SK-N-SH (cell line): ENCODE data around the gene HESX1.

Experiments used
- FOXM1 ChIP-seq: IDR thresholded peaks from 2 replicates; pipeline ENCODE4 v1.4.0; 2012; ENCODE audit warnings: low read depth, mild to moderate bottlenecking
- NFIC ChIP-seq: IDR thresholded peaks from 2 replicates; pipeline ENCODE4 v1.4.0; 2012; ENCODE audit warnings: borderline replicate concordance
- SIN3A ChIP-seq: IDR thresholded peaks from 2 replicates; pipeline ENCODE4 v1.6.1; 2012; ENCODE audit warnings: low read depth, mild to moderate bottlenecking, low read length, moderate library complexity, borderline replicate concordance
- TAF1 ChIP-seq: IDR thresholded peaks from 2 replicates; pipeline ENCODE4 v1.6.1; 2012; ENCODE audit warnings: low read depth, mild to moderate bottlenecking, low read length, moderate library complexity, borderline replicate concordance
- TF ChIP-seq, protein P1 (sequence below): fragments of 200-600 bp; sonication (generic); IDR thresholded peaks from 2 replicates; pipeline ENCODE4 v1.6.1; 2017; ENCODE audit warnings: antibody characterized with exemption, mild to moderate bottlenecking, moderate library complexity

DNA sequence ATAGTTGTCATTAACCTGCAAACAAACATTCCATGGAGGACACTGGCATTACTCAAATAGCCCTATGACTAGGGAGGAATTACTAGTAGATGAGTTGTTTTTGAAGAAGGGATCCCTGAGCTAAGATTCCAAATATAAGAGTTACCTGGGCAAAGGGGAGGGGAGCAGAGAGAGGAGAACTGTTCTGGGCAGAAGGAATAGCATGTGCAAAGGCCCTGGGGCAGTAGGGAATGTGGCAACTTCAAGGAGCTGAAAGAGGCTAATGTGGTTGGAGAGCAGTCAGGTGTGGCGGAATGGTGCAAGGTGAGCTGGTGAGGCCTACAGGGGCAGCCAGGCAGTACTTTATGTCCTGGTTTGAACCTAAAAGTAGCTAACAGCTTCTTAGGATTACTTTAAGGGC, 28.8 kb downstream of the HESX1 start:
- TF ChIP-seq, protein P1, sequence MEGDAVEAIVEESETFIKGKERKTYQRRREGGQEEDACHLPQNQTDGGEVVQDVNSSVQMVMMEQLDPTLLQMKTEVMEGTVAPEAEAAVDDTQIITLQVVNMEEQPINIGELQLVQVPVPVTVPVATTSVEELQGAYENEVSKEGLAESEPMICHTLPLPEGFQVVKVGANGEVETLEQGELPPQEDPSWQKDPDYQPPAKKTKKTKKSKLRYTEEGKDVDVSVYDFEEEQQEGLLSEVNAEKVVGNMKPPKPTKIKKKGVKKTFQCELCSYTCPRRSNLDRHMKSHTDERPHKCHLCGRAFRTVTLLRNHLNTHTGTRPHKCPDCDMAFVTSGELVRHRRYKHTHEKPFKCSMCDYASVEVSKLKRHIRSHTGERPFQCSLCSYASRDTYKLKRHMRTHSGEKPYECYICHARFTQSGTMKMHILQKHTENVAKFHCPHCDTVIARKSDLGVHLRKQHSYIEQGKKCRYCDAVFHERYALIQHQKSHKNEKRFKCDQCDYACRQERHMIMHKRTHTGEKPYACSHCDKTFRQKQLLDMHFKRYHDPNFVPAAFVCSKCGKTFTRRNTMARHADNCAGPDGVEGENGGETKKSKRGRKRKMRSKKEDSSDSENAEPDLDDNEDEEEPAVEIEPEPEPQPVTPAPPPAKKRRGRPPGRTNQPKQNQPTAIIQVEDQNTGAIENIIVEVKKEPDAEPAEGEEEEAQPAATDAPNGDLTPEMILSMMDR, result no peak
- TF ChIP-seq TAF1, result no peak
- no peak for TF ChIP-seq FOXM1
- no peak for TF ChIP-seq NFIC
- no peak for TF ChIP-seq SIN3A
